ENCODE results near the gene PLD4.
A peak's percentile ranks its signal among the peaks of the same experiment; 100 is the strongest.

The PLD4 gene

DNA sequence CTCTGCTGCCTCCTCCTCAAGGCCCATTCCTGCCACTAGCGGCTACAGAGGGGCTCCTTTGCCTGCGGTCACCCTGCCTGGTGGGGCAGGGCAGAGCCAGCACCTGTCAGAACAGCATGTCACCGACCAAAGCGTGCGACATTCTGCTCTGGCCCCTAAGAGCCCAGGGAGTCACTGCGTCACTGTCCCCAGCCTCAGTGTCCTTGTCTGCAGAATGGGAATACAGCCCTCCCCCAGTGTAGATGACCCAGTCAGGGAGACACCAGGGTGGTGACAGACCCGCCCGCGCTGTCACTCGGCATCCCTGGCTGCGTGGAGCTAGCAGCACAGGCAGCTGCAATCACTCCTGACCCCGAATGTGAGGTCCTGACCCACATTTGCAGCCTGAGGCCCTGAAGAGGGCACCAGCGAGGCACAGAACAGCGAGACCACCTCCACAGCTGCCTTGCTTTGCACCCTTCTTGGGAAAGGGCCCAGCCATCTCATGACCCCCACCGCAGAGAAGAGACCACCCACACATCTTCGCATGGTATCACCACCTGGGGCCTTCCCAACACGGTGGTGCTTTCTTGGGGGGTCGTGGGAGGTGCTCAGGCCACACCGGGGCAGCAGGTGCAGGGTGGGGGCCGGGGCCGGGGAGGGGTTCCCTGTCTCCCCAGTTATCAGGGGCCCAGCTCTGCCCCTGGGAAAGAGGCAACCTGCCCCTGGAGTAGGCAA, 51.0 kb downstream of the PLD4 start:
- no peak for DNase-seq

DNA sequence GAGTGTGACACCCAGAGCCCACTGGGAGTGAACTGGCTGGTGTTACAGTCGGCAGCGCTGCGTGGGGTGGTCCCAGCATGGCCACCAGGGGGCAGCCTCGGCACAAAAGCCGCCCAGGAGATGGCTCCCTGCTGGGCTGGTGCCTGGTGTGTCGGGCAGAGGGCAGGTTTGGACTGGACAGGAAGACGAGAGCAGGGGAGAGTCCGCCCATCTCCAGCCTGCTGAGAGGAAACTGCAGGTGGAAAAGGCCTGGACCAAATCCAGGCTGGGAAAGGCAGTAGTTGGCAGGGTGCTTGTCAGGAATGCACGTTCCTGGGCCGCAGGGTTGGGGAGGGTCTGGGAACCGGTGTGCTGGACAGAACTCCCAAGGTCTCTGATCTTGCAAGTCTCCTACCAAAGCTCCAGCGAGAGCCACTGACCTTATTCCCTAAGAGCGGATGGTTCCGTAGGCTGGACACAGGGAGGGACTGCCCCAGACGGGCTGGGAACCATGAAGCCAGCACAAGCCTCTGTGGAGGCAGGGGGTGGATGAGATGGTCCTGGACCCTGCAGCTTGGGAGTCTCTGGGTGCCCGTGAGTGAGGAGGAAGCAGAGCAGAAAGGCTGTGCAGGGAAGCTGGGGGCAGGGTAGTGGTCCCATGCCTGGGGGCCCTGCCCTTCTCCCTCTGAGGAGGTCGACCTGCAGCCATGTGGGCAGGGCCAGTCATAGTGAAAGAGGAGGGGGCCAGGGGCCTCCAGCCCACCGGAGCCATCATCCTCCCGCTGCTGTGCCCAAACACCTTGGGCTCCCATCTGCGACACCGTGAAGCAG, 51.7 kb downstream of the PLD4 start:
- peak in 10 of 14 donors; percentile 15 to 79 (median 49) for DNase-seq

DNA sequence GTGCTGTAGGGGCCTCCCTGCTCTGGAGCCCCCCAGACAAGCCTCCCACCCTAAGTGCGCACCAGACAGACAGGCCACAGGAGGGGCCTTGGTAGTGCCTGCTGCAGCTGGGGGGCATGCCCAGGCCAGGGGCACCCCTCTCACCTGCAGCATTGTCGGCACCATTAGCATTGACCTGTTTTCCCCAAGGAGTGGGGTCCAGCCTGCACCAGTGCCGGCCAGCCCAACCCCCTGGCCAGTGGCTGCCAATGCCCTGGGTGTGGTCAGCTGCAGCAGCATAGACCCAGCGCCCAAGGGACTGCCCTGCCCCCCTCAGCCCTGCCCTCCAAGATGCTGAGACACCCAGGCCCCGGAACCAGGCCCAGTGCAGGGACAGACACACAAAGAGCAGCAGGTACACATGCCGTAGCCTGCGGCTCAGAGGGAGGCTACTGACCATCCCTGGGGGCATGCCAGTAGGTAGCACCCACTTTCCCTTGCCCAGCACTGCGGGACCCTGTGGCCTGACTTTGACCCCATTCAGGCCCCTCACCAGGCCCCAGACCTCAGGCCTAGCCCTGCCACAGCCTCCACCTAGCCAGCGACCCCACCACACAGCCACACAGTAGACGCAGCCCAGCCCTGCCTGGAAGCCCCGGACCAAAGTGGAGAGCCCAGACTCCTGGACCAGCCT, 52.5 kb downstream of the PLD4 start:
- no peak for DNase-seq

GRCh38 chr14:104977681-104978653, 53.3 kb downstream of the PLD4 start, which contains the start of gene AHNAK2:
AHNAK2 (minus strand) TSS chr14:104978374; CDS start chr14:104978237, 137 bp downstream.
- peak in 4 of 14 donors; percentile 33 to 57 (median 46) for DNase-seq

DNA sequence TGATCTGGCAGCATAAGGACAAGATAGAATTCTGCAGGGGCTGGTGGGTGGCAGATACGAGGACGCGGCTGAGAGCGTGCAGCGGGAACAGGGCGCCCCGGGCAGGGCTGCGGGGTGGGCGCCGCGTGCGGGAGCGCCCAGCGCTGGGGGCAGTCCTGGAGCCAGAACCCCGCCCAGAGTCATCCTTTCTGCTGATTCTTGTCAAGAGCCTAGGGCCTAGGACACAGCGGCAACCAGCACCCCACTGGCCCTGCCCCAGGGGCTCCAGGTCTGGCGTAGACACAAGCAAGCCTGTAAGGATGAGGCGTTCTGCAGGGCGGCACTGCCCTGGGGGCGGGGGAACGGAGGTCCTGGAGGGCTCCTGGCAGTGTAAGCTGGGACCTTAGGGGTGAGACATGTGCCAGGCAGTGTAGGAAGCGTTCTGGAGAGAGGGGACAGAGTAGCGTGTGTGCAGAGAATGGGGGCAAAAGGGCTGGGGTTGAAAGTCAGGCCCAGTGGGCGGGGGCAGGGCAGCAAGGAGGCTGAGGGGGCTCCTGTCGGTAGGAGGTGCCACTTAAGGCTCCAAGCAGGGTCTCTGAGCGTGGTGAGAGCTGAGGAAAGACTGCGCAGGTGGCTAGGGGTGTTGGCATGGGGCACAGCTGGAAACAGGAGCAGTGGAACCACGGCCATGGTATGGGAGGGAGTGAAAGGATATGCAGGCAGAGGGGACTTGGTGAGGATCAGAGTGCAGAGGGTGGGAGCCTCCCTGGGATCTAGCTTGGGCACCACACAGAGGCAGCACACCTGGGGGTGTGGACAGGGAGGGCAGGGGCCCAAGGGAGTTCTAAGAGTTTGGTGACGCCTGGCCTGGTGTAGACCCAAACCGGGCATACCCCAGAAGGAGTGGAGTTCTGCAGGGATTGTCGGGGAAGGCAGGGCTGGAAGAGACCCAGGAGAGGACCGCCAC, 54.3 kb downstream of the PLD4 start:
- no peak for DNase-seq

- DNase-seq = peak in 4 of 14 donors; percentile 21 to 80 (median 54)
These were observed 55.3 kb downstream of the PLD4 start for GRCh38 chr14:104979758-104980610.

DNA sequence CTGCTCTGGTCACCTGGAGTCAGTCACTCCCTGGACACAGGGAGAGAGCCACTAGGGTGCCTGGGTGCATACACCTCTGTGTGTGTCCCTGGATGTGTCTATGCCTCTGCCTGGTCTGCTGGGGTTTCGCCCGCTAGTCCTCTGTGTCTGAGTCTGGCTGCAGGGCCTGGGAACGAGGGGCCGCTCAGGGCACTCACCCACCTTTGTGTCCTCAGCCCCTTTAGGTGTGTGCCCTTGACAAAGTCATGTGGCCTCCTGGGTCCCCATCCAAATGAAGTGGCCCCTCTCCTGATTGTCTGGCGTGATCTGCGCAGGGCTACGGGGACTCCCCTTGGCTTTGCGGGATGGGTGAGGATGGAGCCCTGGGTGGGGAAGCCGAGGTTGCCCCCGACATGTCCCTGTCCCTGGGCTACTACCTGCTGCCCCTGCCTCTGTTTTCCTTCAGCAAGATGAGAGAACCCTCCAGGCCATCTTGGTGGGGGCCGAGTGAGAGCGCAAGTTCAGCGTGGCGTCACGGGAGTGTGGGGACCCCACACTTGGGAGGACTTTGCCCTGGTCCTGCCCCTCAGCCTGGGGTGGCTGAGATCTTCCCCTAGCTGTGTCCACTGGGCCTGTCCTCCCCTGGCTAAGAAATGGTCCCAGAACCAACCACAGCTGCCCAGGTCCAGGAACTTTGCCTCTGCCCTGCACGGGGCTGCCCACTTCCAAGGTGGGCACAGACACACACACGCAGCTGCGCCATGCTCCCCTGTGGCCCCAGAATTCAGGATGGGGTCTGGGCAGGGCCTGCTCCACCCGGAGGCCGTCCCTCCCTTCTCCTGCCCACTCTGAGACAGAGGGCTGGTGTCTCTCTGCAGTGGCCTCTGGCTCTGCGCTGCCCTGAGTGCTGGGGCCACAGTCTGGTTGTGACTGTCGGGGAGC, 56.2 kb downstream of the PLD4 start:
- DNase-seq = no peak

DNA sequence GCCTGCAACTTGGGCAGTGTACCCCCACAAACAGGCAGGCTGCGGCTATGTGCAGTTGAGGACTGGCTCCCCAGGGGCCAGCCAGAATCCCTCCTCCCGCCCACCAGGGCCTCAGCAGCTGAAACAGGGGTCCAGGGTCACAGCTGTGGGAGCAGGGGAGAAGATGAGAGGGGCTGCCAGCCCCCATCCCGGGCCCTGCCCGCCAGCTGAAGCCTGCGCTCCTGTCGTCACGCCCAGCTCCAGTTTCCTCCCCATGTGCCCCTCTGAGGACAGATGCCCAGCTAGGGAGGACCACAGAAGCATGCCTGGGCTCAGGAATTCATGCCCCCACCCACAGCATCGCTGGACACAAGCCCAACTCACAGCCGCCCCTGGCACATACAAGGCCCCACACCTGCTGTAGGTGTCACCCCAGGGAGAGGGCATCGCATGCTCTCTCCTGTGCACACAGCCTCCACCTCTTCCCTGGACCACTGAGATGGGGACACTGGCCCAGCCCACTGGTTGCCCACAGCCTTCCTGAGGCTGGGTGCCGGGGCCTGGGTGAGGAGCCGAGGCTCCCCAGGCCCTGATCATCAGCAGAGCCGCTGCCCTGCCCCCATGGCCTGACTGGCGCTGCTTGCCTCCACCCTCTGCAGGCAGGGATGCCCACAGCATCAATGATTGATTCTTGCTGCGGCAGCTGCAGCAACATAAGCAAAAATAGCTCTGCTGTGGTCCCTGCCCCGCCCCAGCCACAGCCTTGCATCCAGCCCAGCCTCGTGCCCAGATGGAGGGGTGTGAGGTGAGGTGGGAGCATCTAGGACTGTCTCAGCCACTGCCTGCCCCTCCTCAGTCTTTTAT, 57.2 kb downstream of the PLD4 start:
- DNase-seq = no peak

GRCh38 chr14:104982548-104983230, 58.0 kb downstream of the PLD4 start:
- no peak for DNase-seq
